HepG2 (cell line): ENCODE data around the gene PPP1R14D. TPM values are rescaled to one million over a fixed set of nuclear protein-coding genes. Genes with fewer than 3 reads are reported as not detected.

Experiments used
- AGO1 ChIP-seq: fragments of 200-400 bp; formaldehyde crosslinking; IDR thresholded peaks from 2 replicates; pipeline ENCODE4 v1.6.1; 2017; ENCODE audit warnings: mild to moderate bottlenecking, low read depth, low read length, moderate library complexity; ENCODE audit not compliant: poor library complexity, severe bottlenecking
- ATRX ChIP-seq: sonication (generic); formaldehyde crosslinking; IDR thresholded peaks from 2 replicates; pipeline ENCODE4 v1.4.0; 2020; ENCODE audit warnings: missing genetic modification reagents, borderline replicate concordance
- DDIT3 ChIP-seq: sonication (generic); formaldehyde crosslinking; IDR thresholded peaks from 2 replicates; pipeline ENCODE4 v1.4.0; 2020; ENCODE audit warnings: mild to moderate bottlenecking, missing genetic modification reagents
- EED ChIP-seq: sonication (generic); formaldehyde crosslinking; IDR thresholded peaks from 2 replicates; pipeline ENCODE4 v1.5.0; 2020; ENCODE audit warnings: mild to moderate bottlenecking, missing genetic modification reagents
- EZH2 ChIP-seq: conservative IDR thresholded peaks from 2 replicates; pipeline ENCODE4 v1.6.1; 2012; ENCODE audit warnings: mild to moderate bottlenecking, low read depth, low read length, moderate library complexity
- GATAD2A ChIP-seq: IDR thresholded peaks from 2 replicates; pipeline ENCODE4 v1.6.1; 2016
- HIVEP1 ChIP-seq: sonication (generic); formaldehyde crosslinking; IDR thresholded peaks from 2 replicates; pipeline ENCODE4 v1.4.0; 2020; ENCODE audit warnings: mild to moderate bottlenecking, missing genetic modification reagents
- HNRNPH1 ChIP-seq: fragments of 200-400 bp; formaldehyde crosslinking; optimal IDR thresholded peaks from 2 replicates; pipeline ENCODE3; 2017; ENCODE audit warnings: mild to moderate bottlenecking, low read depth, low read length
- JDP2 ChIP-seq: sonication (generic); formaldehyde crosslinking; IDR thresholded peaks from 2 replicates; pipeline ENCODE4 v1.8.1; 2022; ENCODE audit warnings: missing genetic modification reagents, borderline replicate concordance
- POLR2G ChIP-seq: fragments of 200-400 bp; formaldehyde crosslinking; IDR thresholded peaks from 2 replicates; pipeline ENCODE4 v1.6.1; 2018; ENCODE audit warnings: mild to moderate bottlenecking, low read depth, low read length, moderate library complexity
- RARA ChIP-seq: IDR thresholded peaks from 2 replicates; pipeline ENCODE4 v1.6.1; 2016; ENCODE audit warnings: missing genetic modification reagents, missing compliant biosample characterization
- TBP ChIP-seq: sonication (generic); formaldehyde crosslinking; IDR thresholded peaks from 2 replicates; pipeline ENCODE4 v1.5.0; 2020; ENCODE audit warnings: missing genetic modification reagents
- TCF7 ChIP-seq: sonication (generic); IDR thresholded peaks from 2 replicates; pipeline ENCODE4 v1.6.1; 2016; ENCODE audit warnings: antibody characterized with exemption, low read depth
- WIZ ChIP-seq: sonication (generic); formaldehyde crosslinking; IDR thresholded peaks from 2 replicates; pipeline ENCODE4 v1.5.1; 2020; ENCODE audit warnings: mild to moderate bottlenecking, missing genetic modification reagents
- ZBTB10 ChIP-seq: sonication (generic); formaldehyde crosslinking; IDR thresholded peaks from 2 replicates; pipeline ENCODE4 v1.4.0; 2020; ENCODE audit warnings: missing genetic modification reagents, borderline replicate concordance
- ZBTB42 ChIP-seq: sonication (generic); formaldehyde crosslinking; IDR thresholded peaks from 2 replicates; pipeline ENCODE4 v1.5.0; 2020; ENCODE audit warnings: mild to moderate bottlenecking, missing genetic modification reagents
- ZNF143 ChIP-seq: sonication (generic); formaldehyde crosslinking; IDR thresholded peaks from 2 replicates; pipeline ENCODE4 v1.4.0; 2020; ENCODE audit warnings: missing genetic modification reagents
- ZNF33A ChIP-seq: sonication (generic); formaldehyde crosslinking; IDR thresholded peaks from 2 replicates; pipeline ENCODE4 v1.5.1; 2020; ENCODE audit warnings: missing genetic modification reagents, mild to moderate bottlenecking, moderate library complexity, borderline replicate concordance
- ZNF383 ChIP-seq: sonication (generic); formaldehyde crosslinking; IDR thresholded peaks from 2 replicates; pipeline ENCODE4 v1.4.0; 2020; ENCODE audit warnings: missing genetic modification reagents, mild to moderate bottlenecking, borderline replicate concordance
- ZNF569 ChIP-seq: sonication (generic); formaldehyde crosslinking; IDR thresholded peaks from 2 replicates; pipeline ENCODE4 v1.5.0; 2020; ENCODE audit warnings: mild to moderate bottlenecking, missing genetic modification reagents, moderate library complexity, borderline replicate concordance
- ZNF660 ChIP-seq: sonication (generic); formaldehyde crosslinking; IDR thresholded peaks from 2 replicates; pipeline ENCODE4 v1.5.1; 2020; ENCODE audit warnings: mild to moderate bottlenecking, low read depth, missing genetic modification reagents, borderline replicate concordance
- ZNF747 ChIP-seq: sonication (generic); formaldehyde crosslinking; IDR thresholded peaks from 2 replicates; pipeline ENCODE4 v1.8.1; 2023; ENCODE audit warnings: missing genetic modification reagents, mild to moderate bottlenecking, borderline replicate concordance
- ZNF776 ChIP-seq: sonication (generic); formaldehyde crosslinking; IDR thresholded peaks from 2 replicates; pipeline ENCODE4 v1.4.0; 2020; ENCODE audit warnings: mild to moderate bottlenecking, missing genetic modification reagents
- ZNF790 ChIP-seq: sonication (generic); formaldehyde crosslinking; IDR thresholded peaks from 2 replicates; pipeline ENCODE4 v1.8.0; 2022; ENCODE audit warnings: missing genetic modification reagents, mild to moderate bottlenecking, borderline replicate concordance
- polyA plus RNA-seq, 8 experiments: library from polyadenylated mRNA; depleted of rRNA in 3 of 8; stranded (reverse) in 7 of 8; unstranded in 1 of 8; fragments of >200 nt; fragmentation: Illumina TruSeq in 4 of 8; extraction: Trizol in 4 of 8; gene quantifications; 2 replicates each; pipeline versions ENCODE4 v1.2.1 to v1.2.3, GENCODE V29; 2011 to 2016; ENCODE audit warnings: low read depth in 4 of 8, missing spikeins in 1 of 8, mixed read lengths in 1 of 8; ENCODE audit not compliant: insufficient read depth in 1 of 8
- total RNA-seq, 5 experiments: library from RNA; depleted of rRNA; stranded (reverse); fragments of >200 nt; fragmentation: Illumina TruSeq; extraction: Trizol; gene quantifications; 2 replicates each; pipeline ENCODE4 v1.2.3, GENCODE V29; 2016; ENCODE audit warnings: low read depth in 1 of 5
- TF ChIP-seq, protein P1 (sequence below): IDR thresholded peaks from 2 replicates; pipeline ENCODE4 v1.6.1; 2016; ENCODE audit warnings: control low read depth

Gene PPP1R14D
- total and polyA plus RNA-seq, 2 of the 13 experiments (the other 11 are each of a cell fraction or from before 2014, with no cell fraction given): 0.53 to 0.55 TPM

DNA sequence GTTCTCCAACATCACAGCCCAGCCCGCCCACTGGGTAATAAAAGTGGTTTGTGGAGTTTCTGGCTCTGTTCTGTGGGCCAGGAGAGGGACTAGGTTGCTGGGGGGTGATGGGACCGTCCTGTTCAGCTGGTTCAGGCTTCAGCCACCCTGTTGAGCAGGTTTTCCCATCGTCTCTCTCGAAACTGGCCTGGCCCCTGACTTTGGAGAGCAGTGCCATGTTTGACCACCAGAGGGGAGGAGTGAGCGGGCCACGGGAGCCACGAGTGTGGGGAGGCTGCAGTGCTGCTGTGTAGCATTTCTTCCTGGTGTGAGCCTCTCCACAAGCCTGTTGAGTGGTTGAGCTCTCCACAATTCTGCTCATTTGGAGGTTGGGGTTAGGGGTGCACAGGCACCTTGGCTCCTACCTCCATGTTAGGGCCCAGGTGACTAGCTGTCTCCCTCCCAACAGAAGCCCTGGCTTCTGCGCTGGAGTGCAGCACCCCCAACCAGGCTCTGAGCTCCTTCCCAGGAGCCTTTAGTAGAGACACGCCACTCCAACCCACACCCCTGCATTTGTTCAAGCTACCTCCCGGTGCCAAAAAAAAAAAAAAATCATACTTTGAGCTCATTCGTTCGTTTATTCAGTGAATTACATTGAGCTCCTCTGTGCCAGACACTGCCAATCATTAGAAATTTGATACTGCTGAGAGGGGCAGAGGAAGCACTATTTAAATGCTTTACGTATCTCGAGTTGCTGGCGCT, 29.3 kb upstream of the PPP1R14D start (continued):
- TF ChIP-seq RARA (CRISPR knock-in tag) (no peak), ZNF383 (no peak), ZNF33A (CRISPR knock-in tag) (no peak), ZBTB10 (no peak), POLR2G (no peak), ZNF569 (CRISPR knock-in tag) (no peak), EZH2 (no peak), WIZ (CRISPR knock-in tag) (no peak), TCF7 (no peak), ZNF660 (CRISPR knock-in tag) (no peak), AGO1 (no peak), DDIT3 (CRISPR knock-in tag) (no peak), EED (CRISPR knock-in tag) (no peak), GATAD2A (peak; percentile 46; the same call in 1 of the 2 replicates), ZBTB42 (CRISPR knock-in tag) (no peak), HIVEP1 (CRISPR knock-in tag) (no peak), ZNF790 (no peak), ATRX (CRISPR knock-in tag) (no peak), ZNF747 (CRISPR knock-in tag) (peak; percentile 42; the same call in 1 of the 2 replicates), JDP2 (CRISPR knock-in tag) (no peak), ZNF776 (no peak), HNRNPH1 (no peak), ZNF143 (CRISPR knock-in tag) (0 out of 2 replicates have a peak, but pooled peaks have one; percentile 26), TBP (no peak)
- TF ChIP-seq, protein P1, sequence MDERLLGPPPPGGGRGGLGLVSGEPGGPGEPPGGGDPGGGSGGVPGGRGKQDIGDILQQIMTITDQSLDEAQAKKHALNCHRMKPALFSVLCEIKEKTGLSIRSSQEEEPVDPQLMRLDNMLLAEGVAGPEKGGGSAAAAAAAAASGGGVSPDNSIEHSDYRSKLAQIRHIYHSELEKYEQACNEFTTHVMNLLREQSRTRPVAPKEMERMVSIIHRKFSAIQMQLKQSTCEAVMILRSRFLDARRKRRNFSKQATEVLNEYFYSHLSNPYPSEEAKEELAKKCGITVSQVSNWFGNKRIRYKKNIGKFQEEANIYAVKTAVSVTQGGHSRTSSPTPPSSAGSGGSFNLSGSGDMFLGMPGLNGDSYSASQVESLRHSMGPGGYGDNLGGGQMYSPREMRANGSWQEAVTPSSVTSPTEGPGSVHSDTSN (CRISPR knock-in tag): no peak
